ENCODE results near the gene PAAF1.

PAAF1 gene

GRCh38 chr11:73974604-73975478, 98.0 kb downstream of the PAAF1 start:
- DNase-seq: peak; percentile 55

- peak; percentile 59 for DNase-seq
Observed at GRCh38 chr11:73975479-73975757, 98.6 kb downstream of the PAAF1 start.

DNA sequence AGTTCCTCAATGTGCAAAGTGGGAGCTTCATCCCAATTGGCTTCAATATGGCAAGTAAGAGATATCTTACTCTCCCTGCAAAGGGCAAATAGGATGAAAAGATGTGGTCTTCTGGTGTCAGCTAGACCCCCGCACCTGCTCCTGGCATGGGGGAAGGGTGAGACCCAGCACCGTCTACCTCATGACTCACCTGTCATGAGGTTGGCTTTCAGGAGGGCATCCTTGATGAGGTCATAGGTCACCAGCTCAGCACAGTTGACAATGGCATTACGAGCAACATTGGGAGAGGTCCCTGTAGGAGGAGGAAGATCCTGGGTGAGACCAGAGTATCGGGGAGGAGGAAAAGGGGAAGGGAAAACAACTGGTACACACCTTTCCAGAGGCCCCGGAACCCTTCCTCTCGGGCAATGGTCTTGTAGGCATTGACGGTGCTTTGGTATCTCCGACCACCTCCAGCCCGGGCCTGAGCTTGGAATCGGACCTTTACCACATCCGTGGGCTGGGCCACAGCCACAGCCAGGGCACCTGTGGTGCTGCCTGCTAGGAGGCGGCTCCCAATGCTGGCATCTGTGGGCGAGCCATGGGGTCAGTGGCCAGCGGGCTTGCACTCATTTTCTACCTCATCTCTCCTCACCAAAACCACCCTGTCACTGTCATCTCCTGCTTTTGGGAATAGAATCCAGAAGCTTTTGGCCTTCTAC, 99.8 kb downstream of the PAAF1 start:
- peak; percentile 58 for DNase-seq

DNA sequence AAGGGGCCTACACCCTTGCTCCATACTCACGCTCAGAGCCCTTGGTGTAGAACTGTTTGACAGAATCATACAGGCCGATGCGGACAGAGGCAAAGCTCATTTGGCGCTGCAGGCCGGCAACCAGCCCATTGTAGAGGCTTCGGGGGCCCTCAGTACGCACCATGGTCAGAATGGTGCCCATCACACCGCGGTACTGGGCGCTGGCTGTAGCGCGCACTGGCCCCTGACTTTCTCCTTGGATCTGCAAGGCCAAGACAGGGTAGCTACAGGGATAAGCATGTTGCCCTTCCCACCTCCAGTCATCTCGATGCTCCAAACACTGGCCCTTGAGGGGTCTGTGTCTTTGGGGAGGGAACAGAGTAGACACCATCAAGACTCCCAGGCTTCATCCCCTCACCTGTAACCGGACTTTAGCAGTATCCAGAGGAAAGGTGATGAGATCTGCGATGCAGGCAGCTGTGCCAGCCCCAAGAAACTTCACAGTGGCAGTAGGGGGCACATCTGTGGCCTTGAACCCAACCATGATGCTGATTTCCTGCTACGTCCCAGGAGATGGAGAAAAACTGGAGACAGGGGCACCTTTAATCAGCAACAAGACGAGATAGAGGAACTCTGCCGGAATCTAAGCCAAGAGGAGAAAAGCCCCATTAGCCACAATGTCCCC, 101.2 kb downstream of the PAAF1 start:
- DNase-seq: peak; percentile 55

- DNase-seq: no peak
Observed at GRCh38 chr11:73978576-73979086, 101.8 kb downstream of the PAAF1 start.

DNA sequence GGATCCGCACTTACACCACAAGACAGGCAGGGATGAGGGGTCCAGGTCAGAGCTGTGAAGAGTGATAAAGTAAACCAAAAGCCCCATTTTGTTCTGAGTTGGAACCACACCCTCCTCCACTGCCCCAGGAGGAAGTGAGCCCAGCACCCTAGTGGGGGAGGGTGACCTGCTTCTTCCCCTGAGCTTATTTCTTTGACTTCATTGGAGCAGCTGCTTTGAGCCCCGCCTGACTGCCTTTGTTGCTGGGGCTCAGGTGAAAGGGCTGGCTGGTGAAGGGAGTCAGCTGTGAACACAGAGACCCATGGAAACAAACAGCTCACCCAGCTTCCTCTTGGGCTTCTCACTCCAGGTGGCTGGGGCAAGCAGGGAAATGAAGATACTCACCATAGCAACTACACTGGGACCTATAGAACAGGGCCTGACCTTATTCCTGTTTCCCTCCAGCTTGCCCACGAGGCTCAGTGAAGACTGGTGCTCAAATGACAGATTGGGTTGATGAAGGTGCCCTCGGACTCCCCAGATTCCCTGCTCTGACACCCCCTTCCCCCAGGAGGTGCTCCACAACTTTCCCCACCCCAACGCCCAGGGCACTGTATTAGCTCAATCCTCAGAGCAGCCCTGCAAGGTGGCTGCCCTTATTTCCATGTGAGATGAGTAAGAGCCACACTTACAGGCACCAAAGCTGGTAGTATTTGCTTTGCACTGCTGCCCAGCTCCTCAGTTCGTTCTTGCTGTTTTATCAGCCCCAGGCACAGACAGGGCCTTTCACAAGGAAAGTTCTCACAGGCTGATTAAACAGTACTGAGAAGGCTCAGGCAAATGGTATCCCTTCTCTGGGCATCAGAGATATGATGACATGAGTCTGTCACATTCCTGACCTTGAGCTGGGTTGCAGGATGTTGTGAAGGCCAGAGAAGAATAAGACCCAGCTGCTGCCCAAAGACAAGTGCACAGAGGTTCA, 103.5 kb downstream of the PAAF1 start:
- peak; percentile 84 for DNase-seq

All from activated CD8-positive, alpha-beta memory T cell treated with anti-CD3 and anti-CD28 coated beads for 24 hours (primary cell).